GM18951 (cell line): Measurements from ENCODE around the gene BACE1.
"Not testable (repeated sequence)": the region's sequence is repeated elsewhere in the genome, so short reads cannot be mapped to it uniquely, and the experiment has no call there.

Experiments
- POLR2A ChIP-seq: IDR thresholded peaks from 4 replicates; pipeline ENCODE4 v1.6.1; 2011; ENCODE audit warnings: mild to moderate bottlenecking; ENCODE audit not compliant: insufficient read length, insufficient read depth; ENCODE audit errors: extremely low read depth
- in situ Hi-C: fragments of 300-500 bp; cut with MboI; formaldehyde crosslinking; loops from one replicate; pipeline ENCODE4 v1.12.0; 2022; ENCODE audit warnings: low sequenced_read_pairs, mixed read lengths, inconsistent platforms; ENCODE audit not compliant: unreplicated experiment

Gene BACE1

GRCh38 chr11:117316197-117316961 lies at the start of gene BACE1:
TSS of gene BACE1 (minus strand) at chr11:117316256. CDS start at chr11:117315795, 461 bp downstream.
- in situ Hi-C loops = no loop called here
- TF ChIP-seq POLR2A = no peak

- in situ Hi-C loops = no loop called here
Observed at GRCh38 chr11:117361432-117361831, 45.4 kb upstream of the BACE1 start.

GRCh38 chr11:117356126-117356890 lies 40.3 kb upstream of the BACE1 start:
- in situ Hi-C loops = no loop called here
- no peak for TF ChIP-seq POLR2A

More at GRCh38 chr11:117361432-117361831, 45.4 kb upstream of the BACE1 start:
- no peak for TF ChIP-seq POLR2A

GRCh38 chr11:117354550-117354949 lies 38.5 kb upstream of the BACE1 start:
- no peak for TF ChIP-seq POLR2A
- in situ Hi-C loops = no loop called here

GRCh38 chr11:117345039-117345438 lies 29.0 kb upstream of the BACE1 start:
- in situ Hi-C loops = no loop called here
- TF ChIP-seq POLR2A = no peak

GRCh38 chr11:117337076-117337475 lies 21.0 kb upstream of the BACE1 start:
- in situ Hi-C loops = no loop called here
- TF ChIP-seq POLR2A = no peak

GRCh38 chr11:117335399-117335798 lies 19.3 kb upstream of the BACE1 start:
- in situ Hi-C loops = no loop called here
- no peak for TF ChIP-seq POLR2A

- no peak for TF ChIP-seq POLR2A
- in situ Hi-C loops = no loop called here
Observed at GRCh38 chr11:117334896-117335295, 18.8 kb upstream of the BACE1 start.

GRCh38 chr11:117333917-117334316 lies 17.9 kb upstream of the BACE1 start:
- TF ChIP-seq POLR2A = no peak
- in situ Hi-C loops = no loop called here

- TF ChIP-seq POLR2A = no peak
- in situ Hi-C loops = no loop called here
Observed at GRCh38 chr11:117332843-117333242, 16.8 kb upstream of the BACE1 start.

GRCh38 chr11:117328375-117329010 lies 12.4 kb upstream of the BACE1 start:
- TF ChIP-seq POLR2A = no peak
- in situ Hi-C loops = no loop called here

- TF ChIP-seq POLR2A = peak; percentile 88
- in situ Hi-C loops = no loop called here
Observed at GRCh38 chr11:117327567-117328374, 11.7 kb upstream of the BACE1 start, which contains the start of gene CEP164. TSS of gene CEP164 (plus strand) at chr11:117327854. CDS start at chr11:117338587, 10,733 bp downstream.

- in situ Hi-C loops = not testable (repeated sequence)
Observed at GRCh38 chr11:117327255-117327566, 11.2 kb upstream of the BACE1 start.
